ENCODE results near the gene FITM1. TPM values are rescaled to one million over a fixed set of nuclear protein-coding genes. Genes with fewer than 3 reads are reported as not detected.
A peak's percentile ranks its signal among the peaks of the same experiment; 100 is the strongest.

Gene FITM1
- polyA plus RNA-seq, 2 of the 4 experiments (the other 2 are of a cell fraction): 0.06 TPM; not detected in 1

GRCh38 chr14:24145219-24145618 is 14.8 kb downstream of the FITM1 start (continued):
- no peak for TF ChIP-seq ATOH8 (CRISPR knock-in tag; IDR thresholded peaks at IDR 0.05; ENCODE audit: low read depth)

- peak overlapping the region; percentile 89 for H3K4me3 ChIP-seq
- FAIRE-seq (no peak), ATAC-seq (peak; percentile 0 to 1; a peak in 2 of 6 replicates), DNase-seq (ENCODE audit: low read depth in 1 of 2, low spot score in 1 of 2) (peak in 1 of 2 experiments; percentile 51)
- POLR2A ChIA-PET: interaction anchor here (0.6 to 2.5 kb wide), 8 partner anchors 10 to 887 kb away, joined by 3 to 18 read pairs (median 4); partner anchors contain the start of genes CARMIL3, DCAF11, IRF9 and MDP1
- H3K4me1 ChIP-seq: peaks cover 18% of the 10 kb centered on the region
- 5% methylated on average over 9 of the region's 9 CpGs for WGBS (ENCODE audit: missing lambda C conversion rate)
- TF ChIP-seq CHD2 (IDR thresholded peaks at IDR 0.05; ENCODE audit: low read length, partially characterized antibody): no peak
- TF ChIP-seq HOXA7 (CRISPR knock-in tag; IDR thresholded peaks at IDR 0.05): no peak
- TF ChIP-seq MAX (IDR thresholded peaks at IDR 0.05): no peak
- TF ChIP-seq RARB (CRISPR knock-in tag; IDR thresholded peaks at IDR 0.05): no peak
- TF ChIP-seq CTCF (IDR thresholded peaks at IDR 0.05): no peak
- no peak for TF ChIP-seq NPAS2 (CRISPR knock-in tag; IDR thresholded peaks at IDR 0.05; ENCODE audit: borderline replicate concordance)
- TF ChIP-seq EHF (CRISPR knock-in tag; IDR thresholded peaks at IDR 0.05): no peak
- TF ChIP-seq MYC (IDR thresholded peaks at IDR 0.05; ENCODE audit: borderline replicate concordance, low read length): no peak
- TF ChIP-seq HEYL (CRISPR knock-in tag; IDR thresholded peaks at IDR 0.05): no peak
- no peak for TF ChIP-seq HES2 (IDR thresholded peaks at IDR 0.05)
- TF ChIP-seq SMC3 (IDR thresholded peaks at IDR 0.05): no peak
- TF ChIP-seq CBX2 (IDR thresholded peaks at IDR 0.05; ENCODE audit: borderline replicate concordance, low read depth): no peak
- TF ChIP-seq E2F6 (IDR thresholded peaks at IDR 0.05; ENCODE audit: borderline replicate concordance, low read depth): no peak
- TF ChIP-seq USF2 (IDR thresholded peaks at IDR 0.05): no peak
- H3K9me3 ChIP-seq: no peaks in the 10 kb centered on the region
- H3K4me2 ChIP-seq: peak overlapping the region; percentile 85
- CTCF ChIA-PET: interaction anchor here (0.6 to 12.6 kb wide), 10 partner anchors 9 to 825 kb away, joined by 3 to 168 read pairs (median 3); partner anchors contain the start of genes IRF9 and PABPN1
- peak overlapping the region; percentile 91 to 98 for H3K27ac ChIP-seq
Measured at GRCh38 chr14:24145690-24146452, 15.4 kb downstream of the FITM1 start.

GRCh38 chr14:24146453-24146977 is 16.1 kb downstream of the FITM1 start, which contains the start of gene PSME2:
Gene PSME2, minus strand, starts transcription at chr14:24146610. Its CDS starts 29 bp downstream, at chr14:24146581.
- Histone ChIP-seq H3K9me3 (no peaks in the 10 kb centered on the region), H3K4me3 (peak within 1 kb of the TSS; percentile 89), H3K4me2 (peak within 1 kb of the TSS; percentile 85), H3K4me1 (peaks cover 18% of the 10 kb centered on the region), H3K27ac (peak within 1 kb of the TSS; percentile 91 to 98)
- CTCF ChIA-PET: interaction anchor here (0.8 to 12.6 kb wide), 9 partner anchors 9 to 69 kb away, joined by 3 to 168 read pairs (median 3); partner anchors contain the start of genes IRF9, MDP1 and PSME1
- FAIRE-seq (no peak), ATAC-seq (peak; percentile 77 to 87), DNase-seq (ENCODE audit: low read depth in 1 of 2, low spot score in 1 of 2) (peak; percentile 97 to 98)
- TF ChIP-seq MAZ (IDR thresholded peaks at IDR 0.05; ENCODE audit: borderline replicate concordance, low read depth, low read length) (0 out of 2 replicates have a peak, but pooled peaks have one; percentile 43), MAFK (IDR thresholded peaks at IDR 0.05; ENCODE audit: partially characterized antibody) (no peak), POLR2A (IDR thresholded peaks at IDR 0.05; ENCODE audit: low read length) (peak; percentile 71), HOXA7 (CRISPR knock-in tag; IDR thresholded peaks at IDR 0.05) (no peak), TP53 (CRISPR knock-in tag; IDR thresholded peaks at IDR 0.05) (no peak), MAX (IDR thresholded peaks at IDR 0.05) (peak; percentile 27; the same call in 1 of the 2 replicates), JUN (IDR thresholded peaks at IDR 0.05) (peak; percentile 30; a peak in 2 of 5 replicates), SREBF2 (IDR thresholded peaks at IDR 0.05) (no peak)
- 2% methylated on average over 13 of the region's 25 CpGs for WGBS (ENCODE audit: missing lambda C conversion rate)
- POLR2A ChIA-PET: interaction anchor here (0.5 to 2.5 kb wide), 12 partner anchors 8 to 96 kb away, joined by 3 to 18 read pairs (median 4); partner anchors contain the start of genes CARMIL3, CHMP4A, DCAF11 and IRF9

All from A549 (cell line).